Keratinocyte (primary cell): ENCODE results near the gene SDC3.

Experiments used
- EZH2 ChIP-seq: IDR thresholded peaks from one replicate; pipeline ENCODE4 v1.6.1; 2012; ENCODE audit warnings: inconsistent platforms, mild to moderate bottlenecking, low read length, moderate library complexity
- TF ChIP-seq, protein P1 (sequence below), 3 experiments: IDR thresholded peaks in 1 of 3; conservative IDR thresholded peaks in 1 of 3; optimal IDR thresholded peaks in 1 of 3; 2 replicates in 2 of 3; 3 replicates in 1 of 3; pipeline versions ENCODE3 to v1.5.1; 2011; ENCODE audit warnings: low read length in 3 of 3, mild to moderate bottlenecking in 3 of 3, moderate library complexity in 2 of 3, control low read depth in 1 of 3, inconsistent platforms in 1 of 3; ENCODE audit not compliant: insufficient read depth in 2 of 3; ENCODE audit errors: extremely low read depth in 1 of 3

GRCh38 chr1:30908316-30908695, 252 bp downstream of the SDC3 start:
- TF ChIP-seq, protein P1, sequence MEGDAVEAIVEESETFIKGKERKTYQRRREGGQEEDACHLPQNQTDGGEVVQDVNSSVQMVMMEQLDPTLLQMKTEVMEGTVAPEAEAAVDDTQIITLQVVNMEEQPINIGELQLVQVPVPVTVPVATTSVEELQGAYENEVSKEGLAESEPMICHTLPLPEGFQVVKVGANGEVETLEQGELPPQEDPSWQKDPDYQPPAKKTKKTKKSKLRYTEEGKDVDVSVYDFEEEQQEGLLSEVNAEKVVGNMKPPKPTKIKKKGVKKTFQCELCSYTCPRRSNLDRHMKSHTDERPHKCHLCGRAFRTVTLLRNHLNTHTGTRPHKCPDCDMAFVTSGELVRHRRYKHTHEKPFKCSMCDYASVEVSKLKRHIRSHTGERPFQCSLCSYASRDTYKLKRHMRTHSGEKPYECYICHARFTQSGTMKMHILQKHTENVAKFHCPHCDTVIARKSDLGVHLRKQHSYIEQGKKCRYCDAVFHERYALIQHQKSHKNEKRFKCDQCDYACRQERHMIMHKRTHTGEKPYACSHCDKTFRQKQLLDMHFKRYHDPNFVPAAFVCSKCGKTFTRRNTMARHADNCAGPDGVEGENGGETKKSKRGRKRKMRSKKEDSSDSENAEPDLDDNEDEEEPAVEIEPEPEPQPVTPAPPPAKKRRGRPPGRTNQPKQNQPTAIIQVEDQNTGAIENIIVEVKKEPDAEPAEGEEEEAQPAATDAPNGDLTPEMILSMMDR (optimal IDR thresholded peaks at IDR 0.05 in 1 of 3, IDR thresholded peaks at IDR 0.05 in 1 of 3, conservative IDR thresholded peaks at IDR 0.05 in 1 of 3; ENCODE audit: extremely low read depth in 1 of 3, insufficient read depth in 2 of 3, low read length in 3 of 3): no peak
- TF ChIP-seq EZH2: no peak
